Tibial artery (tissue), 4 donors: Measurements from ENCODE around the gene CCDC152.

Source experiments
- DNase-seq, 2 donors: peaks; one replicate each; pipeline ENCODE4 v3.0.0-alpha.2; 2019
- H3K27ac ChIP-seq, 2 donors: fragments of 200-600 bp; sonication (generic) in 1 of 2; 1 replicate in 1 of 2; 2 replicates in 1 of 2; pipeline ENCODE4 v1.5.1; 2018 to 2019; ENCODE audit warnings: mild to moderate bottlenecking in 1 of 2
- H3K27me3 ChIP-seq, 2 donors: fragments of 200-600 bp; sonication (generic) in 1 of 2; one replicate each; pipeline versions ENCODE4 v1.5.1 to v1.6.0; 2016 to 2019
- H3K36me3 ChIP-seq, 3 donors: fragments of 200-600 bp; sonication (generic) in 2 of 3; one replicate each; pipeline ENCODE4 v1.5.1; 2016 to 2019; ENCODE audit warnings: mild to moderate bottlenecking in 2 of 3
- H3K4me1 ChIP-seq, 4 donors: fragments of 200-600 bp; sonication (generic) in 2 of 4; 1 replicate in 3 of 4; 2 replicates in 1 of 4; pipeline ENCODE4 v1.5.1; 2016 to 2019
- H3K4me3 ChIP-seq, 2 donors: fragments of 200-600 bp; sonication (generic) in 1 of 2; 1 replicate in 1 of 2; 2 replicates in 1 of 2; pipeline ENCODE4 v1.5.1; 2018 to 2019; ENCODE audit warnings: mild to moderate bottlenecking in 2 of 2
- H3K9me3 ChIP-seq, 3 donors: fragments of 200-600 bp; sonication (generic) in 1 of 3; one replicate each; pipeline ENCODE4 v1.5.1; 2016 to 2019
- CTCF ChIP-seq, 2 experiments: fragments of 200-600 bp in 1 of 2; fragments of 450-650 bp in 1 of 2; IDR thresholded peaks; one replicate each; pipeline ENCODE4 v1.5.1; 2017 to 2019; ENCODE audit warnings: antibody characterized with exemption in 2 of 2, mild to moderate bottlenecking in 1 of 2, moderate library complexity in 1 of 2
- intact Hi-C: fragments of 100-400 bp; cut with DNase I; formaldehyde crosslinking; loops from one replicate; pipeline ENCODE4 v1.15.0; 2023; ENCODE audit warnings: low total_unique reads

Gene CCDC152

DNA sequence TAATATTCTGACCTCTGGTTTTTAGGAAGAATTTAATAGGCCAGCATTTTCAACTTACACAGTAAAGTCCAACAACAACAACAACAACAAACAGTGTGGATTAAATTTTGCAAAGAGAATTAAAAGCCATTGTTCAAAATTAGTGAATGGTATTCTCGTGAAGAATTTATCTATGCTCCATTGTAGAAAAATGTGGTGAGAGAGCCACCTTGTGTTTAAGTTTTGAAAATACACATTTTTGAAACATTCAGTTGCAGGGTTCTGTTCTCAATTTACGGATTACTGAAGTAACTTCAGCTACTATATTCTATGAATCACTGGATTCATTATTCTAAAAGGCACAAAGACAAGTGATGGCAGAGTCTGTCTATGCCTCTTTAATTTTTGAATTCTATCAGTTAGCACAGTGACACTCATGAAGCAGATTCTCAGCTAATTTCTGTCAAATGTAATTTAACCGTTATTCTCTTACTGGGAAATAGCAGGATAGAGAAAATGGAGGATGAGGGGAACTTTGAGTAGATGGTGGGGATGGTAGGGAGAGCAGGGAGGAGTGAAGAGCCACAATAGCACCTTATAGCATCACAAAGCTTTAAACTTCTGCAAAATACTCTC is 11.0 kb downstream of the CCDC152 start:
- no peak overlapping the region for H3K27ac ChIP-seq
- intact Hi-C loops, result loop anchor here (10.0 kb wide), 1 partner anchor 183 kb away; no protein-coding TSS in a partner anchor
- no peaks in the 10 kb centered on the region for H3K36me3 ChIP-seq
- TF ChIP-seq CTCF (IDR thresholded peaks at IDR 0.05), result peak; percentile 49 to 63
- H3K27me3 ChIP-seq, result no peaks in the 10 kb centered on the region
- H3K9me3 ChIP-seq, result no peaks in the 10 kb centered on the region
- DNase-seq, result no peak
- H3K4me1 ChIP-seq, result no peaks in the 10 kb centered on the region
- no peak overlapping the region for H3K4me3 ChIP-seq

- Histone ChIP-seq H3K4me1 (no peaks in the 10 kb centered on the region), H3K36me3 (no peaks in the 10 kb centered on the region), H3K27me3 (no peaks in the 10 kb centered on the region), H3K4me3 (no peak overlapping the region), H3K27ac (no peak overlapping the region), H3K9me3 (no peaks in the 10 kb centered on the region)
- intact Hi-C loops, result loop anchor here (10.0 kb wide), 1 partner anchor 183 kb away; no protein-coding TSS in a partner anchor
- TF ChIP-seq CTCF (IDR thresholded peaks at IDR 0.05), result no peak
- no peak for DNase-seq
Measured at GRCh38 chr5:42768106-42768504, 11.5 kb downstream of the CCDC152 start.

DNA sequence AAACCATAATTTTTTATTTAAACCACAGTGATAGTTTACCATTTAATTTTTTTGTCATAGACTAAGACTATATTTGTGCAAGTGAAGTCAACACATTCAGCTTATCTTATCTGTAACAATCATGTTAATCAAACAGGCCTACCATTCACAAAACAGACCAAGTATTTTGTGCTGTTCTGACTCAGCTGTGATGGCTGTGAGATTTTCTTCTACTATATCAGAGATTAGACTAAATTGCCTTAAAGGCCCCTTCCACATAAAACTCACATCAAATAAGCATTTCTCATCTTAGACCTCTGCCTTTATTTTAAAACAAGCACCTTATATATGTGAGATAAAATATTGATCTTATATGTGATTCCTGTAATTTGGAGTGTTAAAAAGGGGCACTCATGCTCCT is 13.4 kb downstream of the CCDC152 start:
- Histone ChIP-seq H3K9me3 (no peaks in the 10 kb centered on the region), H3K27me3 (no peaks in the 10 kb centered on the region), H3K27ac (no peak overlapping the region), H3K36me3 (no peaks in the 10 kb centered on the region), H3K4me3 (no peak overlapping the region), H3K4me1 (no peaks in the 10 kb centered on the region)
- no peak for TF ChIP-seq CTCF (IDR thresholded peaks at IDR 0.05)
- DNase-seq, result no peak
- intact Hi-C loops, result no loop called here

DNA sequence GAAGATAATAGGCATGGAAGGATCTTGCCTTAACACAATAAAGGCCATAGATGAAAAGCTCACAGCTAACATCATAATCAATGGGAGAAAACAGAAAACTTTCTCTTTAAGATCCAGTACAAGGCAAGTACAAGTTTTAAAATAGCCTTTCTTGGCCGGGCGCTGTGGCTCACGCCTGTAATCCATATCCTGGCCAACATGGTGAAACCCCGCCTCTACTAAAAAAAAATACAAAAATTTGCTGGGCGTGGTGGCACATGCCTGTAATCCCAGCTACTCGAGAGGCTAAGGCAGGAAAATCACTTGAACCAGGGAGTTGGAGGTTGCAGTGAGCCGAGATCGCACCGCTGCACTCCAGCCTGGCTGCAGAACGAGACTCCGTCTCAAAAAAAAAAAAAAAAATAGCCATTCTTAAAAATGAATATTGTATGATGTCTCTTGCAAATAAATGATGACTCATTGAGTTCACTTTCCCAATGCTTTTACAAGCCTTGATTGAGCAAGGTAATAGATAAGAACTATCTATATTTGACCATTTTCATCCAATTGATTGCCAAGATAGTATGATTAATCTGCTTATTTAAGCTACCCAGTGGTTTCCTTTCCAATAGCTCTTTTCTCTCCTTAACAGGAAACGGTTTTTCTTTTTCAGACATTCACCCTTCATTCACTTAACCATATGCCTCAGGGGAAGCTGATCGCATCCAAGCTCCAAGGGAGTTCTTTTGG is 15.8 kb downstream of the CCDC152 start:
- TF ChIP-seq CTCF (IDR thresholded peaks at IDR 0.05), result no peak
- no peaks in the 10 kb centered on the region for H3K27me3 ChIP-seq
- no peaks in the 10 kb centered on the region for H3K9me3 ChIP-seq
- no peaks in the 10 kb centered on the region for H3K36me3 ChIP-seq
- intact Hi-C loops, result no loop called here
- no peaks in the 10 kb centered on the region for H3K4me1 ChIP-seq
- H3K4me3 ChIP-seq, result peak overlapping the region in 1 of 2 donors; percentile 10
- peak in 1 of 2 donors; percentile 19 for DNase-seq
- H3K27ac ChIP-seq, result no peak overlapping the region

DNA sequence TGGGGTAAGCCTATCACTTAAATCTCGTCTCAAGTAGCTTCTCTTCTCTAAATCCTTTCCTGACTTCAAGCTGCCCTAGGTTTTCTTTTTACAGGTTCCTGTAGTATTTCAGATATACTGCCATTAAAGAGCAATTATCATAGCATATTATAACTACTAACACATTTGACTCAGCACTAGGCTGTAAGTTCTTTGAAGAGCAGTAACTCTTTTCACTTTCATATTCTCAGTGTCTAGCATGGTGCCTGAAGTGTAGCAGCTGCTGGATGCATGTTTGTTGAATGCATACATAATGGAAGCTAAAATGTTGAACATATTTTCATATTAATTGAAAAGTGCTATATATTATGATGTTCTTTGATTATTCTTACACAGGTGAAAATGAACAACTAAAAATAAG is 22.5 kb downstream of the CCDC152 start:
- H3K27ac ChIP-seq, result no peak overlapping the region
- no peak for TF ChIP-seq CTCF (IDR thresholded peaks at IDR 0.05)
- H3K4me3 ChIP-seq, result no peak overlapping the region
- no peaks in the 10 kb centered on the region for H3K27me3 ChIP-seq
- intact Hi-C loops, result no loop called here
- H3K9me3 ChIP-seq, result no peaks in the 10 kb centered on the region
- DNase-seq, result no peak
- no peaks in the 10 kb centered on the region for H3K36me3 ChIP-seq
- no peaks in the 10 kb centered on the region for H3K4me1 ChIP-seq
